NT2/D1 (cell line): Measurements from ENCODE around the gene FDCSP.

Experiments
- SUZ12 ChIP-seq: IDR thresholded peaks from 2 replicates; pipeline ENCODE4 v1.6.1; 2011; ENCODE audit not compliant: insufficient read length, insufficient read depth; ENCODE audit errors: extremely low read depth
- YY1 ChIP-seq: IDR thresholded peaks from 2 replicates; pipeline ENCODE4 v1.6.1; 2011; ENCODE audit not compliant: insufficient read length, insufficient read depth
- ZNF274 ChIP-seq: IDR thresholded peaks from 2 replicates; pipeline ENCODE4 v1.6.1; 2011; ENCODE audit warnings: mild to moderate bottlenecking, low read depth, low read length

DNA sequence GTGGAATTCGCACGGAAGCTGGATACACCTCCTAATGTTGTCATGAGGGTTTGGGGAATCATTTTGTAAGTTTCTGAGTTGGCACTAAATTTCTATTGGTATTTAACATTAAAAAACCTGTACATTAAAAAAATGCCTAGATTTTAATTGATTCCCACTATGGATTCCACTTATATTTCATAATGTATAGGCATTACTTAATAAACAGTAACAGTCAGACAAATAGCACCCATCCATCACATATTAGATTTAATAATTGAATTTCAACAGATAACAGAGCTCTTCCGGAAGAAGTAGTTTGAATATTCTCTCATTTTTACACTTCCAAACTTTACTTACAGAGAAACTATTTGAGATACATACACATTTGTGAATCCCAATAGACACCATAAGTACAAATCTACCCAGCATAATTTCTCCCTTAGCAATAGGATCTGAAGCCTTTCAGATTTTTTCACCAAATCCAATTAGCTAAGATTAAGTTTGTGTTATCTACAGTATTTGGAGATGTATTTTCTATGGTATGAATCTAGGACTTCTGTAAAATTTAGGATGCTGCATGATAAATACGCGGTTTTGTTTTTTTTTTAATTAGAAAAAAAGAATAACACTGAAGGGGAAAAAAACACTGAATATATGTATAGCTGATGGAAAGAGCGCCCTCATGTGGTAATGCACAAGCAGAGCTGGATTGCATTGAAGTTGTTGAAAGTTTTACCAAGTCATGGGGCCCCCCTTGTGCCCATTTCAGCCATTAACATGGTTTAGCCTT lies 42.6 kb upstream of the FDCSP start:
- TF ChIP-seq YY1: no peak
- TF ChIP-seq SUZ12: no peak
- TF ChIP-seq ZNF274: no peak
